ENCODE data around the gene NEK6.

Gene NEK6

DNA sequence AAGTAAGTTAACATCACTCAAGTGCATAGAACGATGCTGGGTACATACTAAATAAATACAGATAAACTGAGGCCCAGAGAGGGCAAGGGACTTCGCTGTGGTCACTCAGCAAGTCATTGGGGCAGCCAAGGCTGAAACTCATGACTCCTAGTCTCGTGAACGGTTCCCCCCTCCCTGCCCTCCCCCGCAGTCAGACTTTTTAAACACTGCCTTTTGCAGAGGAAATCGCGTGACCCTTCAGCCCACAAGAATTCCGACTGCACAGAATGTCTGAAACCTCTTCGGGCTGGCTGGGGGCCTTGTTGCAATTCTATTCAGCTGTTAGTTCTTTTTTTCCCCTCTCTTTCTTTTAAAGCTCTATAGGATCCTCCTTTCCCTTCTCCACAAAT, 28.1 kb downstream of the NEK6 start:
- POLR2A ChIA-PET (ENCODE audit: low non-redundant PET), result no interaction called here

DNA sequence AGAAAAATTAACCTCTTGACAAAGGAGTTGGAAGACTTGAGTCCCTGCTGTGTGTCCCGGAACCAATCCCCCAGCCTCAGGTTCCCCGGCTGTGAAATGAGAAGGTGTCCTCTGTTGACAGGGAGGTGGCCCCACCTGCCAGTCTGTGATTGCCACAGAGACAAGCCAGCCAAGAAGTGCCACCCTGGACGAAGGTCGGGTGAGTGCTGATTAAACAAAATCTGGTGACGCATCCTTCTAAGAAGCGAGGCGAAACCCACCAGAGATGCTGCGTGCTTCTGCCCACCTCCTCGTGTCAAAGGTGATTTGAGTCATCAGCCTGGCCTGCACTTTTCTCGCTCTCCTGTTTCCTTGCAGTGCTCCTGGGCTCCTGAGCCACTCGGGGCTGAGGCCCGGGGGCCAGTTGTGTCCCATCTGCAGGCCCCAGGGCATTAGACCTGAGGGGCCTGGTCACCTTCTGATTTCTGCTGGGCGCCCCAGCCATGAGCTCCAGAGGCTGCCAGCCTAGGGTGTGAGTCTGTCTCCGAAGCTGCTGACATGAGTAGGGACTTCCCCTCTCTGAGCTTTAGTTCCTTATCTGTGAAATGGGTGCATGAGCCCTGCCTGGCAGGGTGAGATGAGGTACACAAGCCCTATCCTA, 28.7 kb downstream of the NEK6 start:
- TF ChIP-seq, protein P1, sequence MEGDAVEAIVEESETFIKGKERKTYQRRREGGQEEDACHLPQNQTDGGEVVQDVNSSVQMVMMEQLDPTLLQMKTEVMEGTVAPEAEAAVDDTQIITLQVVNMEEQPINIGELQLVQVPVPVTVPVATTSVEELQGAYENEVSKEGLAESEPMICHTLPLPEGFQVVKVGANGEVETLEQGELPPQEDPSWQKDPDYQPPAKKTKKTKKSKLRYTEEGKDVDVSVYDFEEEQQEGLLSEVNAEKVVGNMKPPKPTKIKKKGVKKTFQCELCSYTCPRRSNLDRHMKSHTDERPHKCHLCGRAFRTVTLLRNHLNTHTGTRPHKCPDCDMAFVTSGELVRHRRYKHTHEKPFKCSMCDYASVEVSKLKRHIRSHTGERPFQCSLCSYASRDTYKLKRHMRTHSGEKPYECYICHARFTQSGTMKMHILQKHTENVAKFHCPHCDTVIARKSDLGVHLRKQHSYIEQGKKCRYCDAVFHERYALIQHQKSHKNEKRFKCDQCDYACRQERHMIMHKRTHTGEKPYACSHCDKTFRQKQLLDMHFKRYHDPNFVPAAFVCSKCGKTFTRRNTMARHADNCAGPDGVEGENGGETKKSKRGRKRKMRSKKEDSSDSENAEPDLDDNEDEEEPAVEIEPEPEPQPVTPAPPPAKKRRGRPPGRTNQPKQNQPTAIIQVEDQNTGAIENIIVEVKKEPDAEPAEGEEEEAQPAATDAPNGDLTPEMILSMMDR (conservative IDR thresholded peaks at IDR 0.05; ENCODE audit: low read depth), result no peak
- DNase-seq (ENCODE audit: low spot score), result no peak
- peak overlapping the region; percentile 99 for H3K27ac ChIP-seq
- CTCF ChIA-PET, result no interaction called here
- POLR2A ChIA-PET (ENCODE audit: low non-redundant PET), result no interaction called here

More for the DNA sequence above, 28.1 kb downstream of the NEK6 start:
- peak overlapping the region; percentile 99 for H3K27ac ChIP-seq
- no peak for DNase-seq (ENCODE audit: low spot score)
- CTCF ChIA-PET, result interaction anchor here (0.7 kb wide), 1 partner anchor 97 kb away, joined by 3 read pairs; no protein-coding TSS in a partner anchor
- TF ChIP-seq, protein P1 (conservative IDR thresholded peaks at IDR 0.05; ENCODE audit: low read depth), result no peak

DNA sequence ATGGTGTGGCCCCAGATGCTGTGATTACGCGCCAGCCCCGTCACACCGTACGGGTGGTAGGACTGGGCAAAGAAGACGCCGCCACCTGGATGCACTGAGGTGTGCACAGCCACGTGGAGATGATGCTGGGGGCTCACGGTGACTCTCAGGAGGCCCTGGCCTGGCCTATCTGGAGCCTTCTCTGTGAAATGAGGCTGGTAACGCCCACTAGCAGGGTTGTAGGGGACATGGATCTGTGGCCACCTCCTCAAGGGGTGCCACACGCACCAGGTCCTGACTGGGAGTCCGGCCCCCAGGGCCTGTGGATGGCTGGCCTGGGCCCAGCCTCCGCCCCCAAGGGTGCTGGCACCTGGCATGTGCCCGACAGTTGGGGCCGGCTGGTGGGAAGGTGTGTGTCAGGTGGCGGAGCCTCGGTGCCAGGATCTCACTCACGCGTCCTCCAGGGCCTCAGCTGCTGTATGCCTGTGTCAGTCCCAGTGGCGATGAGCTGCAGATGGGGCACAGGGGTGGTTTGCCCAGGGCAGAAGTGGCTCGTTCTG, 32.4 kb downstream of the NEK6 start:
- no peak for DNase-seq (ENCODE audit: low spot score)
- peak overlapping the region; percentile 90 for H3K27ac ChIP-seq
- TF ChIP-seq, protein P1 (conservative IDR thresholded peaks at IDR 0.05; ENCODE audit: low read depth), result no peak
- ChIA-PET CTCF (interaction anchor here (1.8 kb wide), 1 partner anchor 163 kb away, joined by 7 read pairs; no protein-coding TSS in a partner anchor), POLR2A (ENCODE audit: low non-redundant PET) (no interaction called here)

DNA sequence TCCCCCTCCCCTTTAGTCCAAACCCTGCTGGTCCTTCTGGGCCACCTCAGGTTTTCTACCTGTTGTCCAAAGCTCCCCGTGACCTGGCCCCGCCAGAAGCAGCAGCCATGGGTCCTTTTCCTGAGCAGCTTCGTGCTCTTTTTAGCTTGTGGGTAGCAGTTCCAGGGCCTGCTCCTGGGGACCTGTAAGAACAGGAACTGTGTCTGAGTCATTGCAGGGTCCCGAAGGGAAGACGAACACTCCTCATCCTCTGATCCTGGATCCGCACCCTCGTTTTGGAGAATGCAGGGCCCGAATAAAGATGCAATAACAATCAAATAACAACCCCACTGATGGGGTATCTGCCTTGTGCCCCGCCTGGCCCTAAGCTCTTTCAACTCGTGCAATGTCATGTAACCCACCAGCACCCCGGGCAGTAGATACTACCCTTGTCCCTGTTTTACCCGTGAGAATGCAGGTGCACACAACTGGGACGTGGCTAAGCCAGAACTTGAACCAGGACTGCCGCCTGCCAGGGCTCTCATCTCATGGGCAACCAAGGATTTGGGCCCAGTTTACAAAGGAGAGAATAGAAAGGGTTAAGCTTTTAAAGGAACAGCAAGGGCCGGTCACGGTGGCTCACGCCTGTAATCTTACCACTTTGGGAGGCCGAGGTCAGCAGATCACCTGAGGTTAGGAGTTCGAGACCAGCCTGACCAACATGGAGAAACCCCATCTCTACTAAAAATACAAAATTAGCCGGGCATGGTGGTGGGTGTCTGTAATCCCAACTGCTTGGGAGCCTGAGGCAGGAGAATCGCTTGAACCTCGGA, 33.2 kb downstream of the NEK6 start:
- ChIA-PET CTCF (interaction anchor here (1.8 kb wide), 1 partner anchor 164 kb away, joined by 7 read pairs; no protein-coding TSS in a partner anchor), POLR2A (ENCODE audit: low non-redundant PET) (no interaction called here)
- DNase-seq (ENCODE audit: low spot score), result no peak
- TF ChIP-seq, protein P1 (conservative IDR thresholded peaks at IDR 0.05; ENCODE audit: low read depth), result no peak
- peak overlapping the region; percentile 90 for H3K27ac ChIP-seq

DNA sequence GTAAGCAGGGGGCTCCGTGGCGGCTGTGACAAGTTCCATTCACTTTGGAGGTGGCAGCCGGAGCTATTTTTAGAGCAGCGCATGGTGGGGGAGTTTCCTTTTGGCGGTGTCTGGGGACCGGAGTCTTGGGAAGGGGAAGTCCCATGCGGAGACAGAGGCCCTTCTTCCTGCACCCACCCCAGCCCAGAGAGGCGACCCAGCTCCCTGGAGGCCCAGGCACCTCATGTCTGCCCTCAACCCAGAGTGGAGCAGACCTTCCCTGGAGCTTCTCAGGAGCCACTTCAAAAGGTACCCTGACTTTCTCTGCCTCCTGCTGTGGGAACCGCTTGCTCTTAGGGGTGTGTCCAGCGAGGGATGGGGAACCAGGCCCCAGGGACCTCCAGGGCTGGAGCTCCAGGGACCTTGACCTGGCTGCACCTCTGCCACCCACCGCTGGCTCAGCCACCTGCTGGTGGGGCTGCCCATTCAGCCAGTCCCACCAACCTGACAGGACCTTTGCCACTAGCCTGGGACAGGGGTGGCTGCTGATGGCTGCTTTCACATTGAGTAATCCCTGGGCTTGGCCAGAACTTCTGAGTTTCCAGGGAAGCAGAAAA, 34.1 kb downstream of the NEK6 start:
- TF ChIP-seq, protein P1 (conservative IDR thresholded peaks at IDR 0.05; ENCODE audit: low read depth), result no peak
- CTCF ChIA-PET, result interaction anchor here (1.8 kb wide), 1 partner anchor 165 kb away, joined by 7 read pairs; no protein-coding TSS in a partner anchor
- DNase-seq (ENCODE audit: low spot score), result no peak
- peak overlapping the region; percentile 90 for H3K27ac ChIP-seq
- POLR2A ChIA-PET (ENCODE audit: low non-redundant PET), result interaction anchor here (0.9 kb wide), 1 partner anchor 9 kb away, joined by 3 read pairs; no protein-coding TSS in a partner anchor
